GM12878 (cell line): ENCODE measurements around the gene DTNBP1. TPM values are rescaled to one million over a fixed set of nuclear protein-coding genes. Genes with fewer than 3 reads are reported as not detected.

ENCODE experiments used
- ATAC-seq: fragments of 200-7000 bp; cut with Tn5 transposase; 3 replicates; pipeline ENCODE4 v1.9.1; 2020; ENCODE audit warnings: mild to moderate bottlenecking, moderate library complexity
- BruUV-seq: library from RNA; stranded (reverse); fragments of 400-500 nt; replicated peaks from 2 replicates; lab custom pipeline; 2021; lab: Mats Ljungman, UMichigan
- CTCF ChIA-PET: fragments of 300-600 bp; sonication (Branson Sonifier 250); formaldehyde crosslinking; extraction: SDS; loops from one replicate; lab custom pipeline; 2021; ENCODE audit warnings: inconsistent platforms; lab: Yijun Ruan, JAX
- POLR2A ChIA-PET: fragments of 350-600 bp; formaldehyde crosslinking; extraction: SDS; loops from one replicate; lab custom pipeline; 2021; ENCODE audit warnings: inconsistent platforms; lab: Charles Lee
- RAD21 ChIA-PET: fragments of 300-600 bp; sonication (Branson Sonifier 250); formaldehyde crosslinking; loops from one replicate; lab custom pipeline; 2023; ENCODE audit warnings: antibody characterized with exemption; ENCODE audit not compliant: unreplicated experiment; lab: Charles Lee
- SMC1A ChIA-PET: fragments of 300-600 bp; sonication (Branson Sonifier 250); formaldehyde crosslinking; loops from one replicate; lab custom pipeline; 2023; ENCODE audit not compliant: unreplicated experiment, uncharacterized antibody; lab: Charles Lee
- DNase-seq: peaks from one replicate; pipeline ENCODE4 v3.0.0-alpha.2; 2011; ENCODE audit warnings: low read depth, low spot score
- FAIRE-seq: peaks from 3 replicates; lab custom pipeline; 2011; peaks lifted over from hg19 to GRCh38; lab: Jason Lieb, UNC
- H2AFZ ChIP-seq: 2 replicates; pipeline ENCODE4 v1.6.0; 2011; ENCODE audit warnings: low read depth, low read length, control low read depth; ENCODE audit not compliant: control insufficient read depth
- H3K27ac ChIP-seq: 2 replicates; pipeline ENCODE4 v1.5.1; 2011; ENCODE audit warnings: control low read depth; ENCODE audit not compliant: control insufficient read depth, insufficient read depth
- H3K27me3 ChIP-seq, 2 experiments: replicated peaks in 1 of 2; 2 replicates each; pipeline versions ENCODE4 v1.6.0 to v1.6.1; 2011; ENCODE audit warnings: low read length in 1 of 2; ENCODE audit not compliant: control insufficient read depth in 2 of 2, insufficient read depth in 2 of 2
- H3K36me3 ChIP-seq, 2 experiments: 2 replicates each; pipeline ENCODE4 v1.5.1; 2011; ENCODE audit warnings: low read length in 1 of 2; ENCODE audit not compliant: control insufficient read depth in 2 of 2, insufficient read depth in 2 of 2
- H3K4me1 ChIP-seq: 2 replicates; pipeline ENCODE4 v1.6.1; 2011; ENCODE audit warnings: mild to moderate bottlenecking, low read length, moderate library complexity, mixed read lengths; ENCODE audit not compliant: control insufficient read depth, insufficient read depth
- H3K4me2 ChIP-seq: 2 replicates; pipeline ENCODE4 v1.6.0; 2011; ENCODE audit warnings: control low read depth; ENCODE audit not compliant: control insufficient read depth, insufficient read depth
- H3K4me3 ChIP-seq: fragments of 200-600 bp; sonication (generic); 2 replicates; pipeline ENCODE4 v1.5.1; 2016
- H3K79me2 ChIP-seq: 2 replicates; pipeline ENCODE4 v1.6.0; 2011; ENCODE audit warnings: low read length; ENCODE audit not compliant: control insufficient read depth, insufficient read depth
- H3K9ac ChIP-seq: 2 replicates; pipeline ENCODE4 v1.8.0; 2011; ENCODE audit warnings: low read length, control low read depth, mixed read lengths; ENCODE audit not compliant: control insufficient read depth, insufficient read depth
- H3K9me3 ChIP-seq: replicated peaks from 3 replicates; pipeline ENCODE4 v1.5.1; 2011; ENCODE audit warnings: mild to moderate bottlenecking, low read length; ENCODE audit not compliant: control insufficient read depth, insufficient read depth
- H4K20me1 ChIP-seq: 2 replicates; pipeline ENCODE4 v1.6.0; 2011; ENCODE audit not compliant: control insufficient read depth, insufficient read depth
- CHD2 ChIP-seq: IDR thresholded peaks from 2 replicates; pipeline ENCODE4 v1.6.1; 2011; ENCODE audit warnings: low read depth, low read length, improper control_type of control experiment, borderline replicate concordance
- MTA3 ChIP-seq: IDR thresholded peaks from 2 replicates; pipeline ENCODE4 v1.6.1; 2012; ENCODE audit warnings: low read length, inconsistent platforms, borderline replicate concordance
- NR2C1 ChIP-seq: fragments of 450-650 bp; IDR thresholded peaks from 2 replicates; pipeline ENCODE4 v1.6.1; 2017; ENCODE audit warnings: antibody characterized with exemption, mild to moderate bottlenecking, moderate library complexity
- NRF1 ChIP-seq: conservative IDR thresholded peaks from 2 replicates; pipeline ENCODE4 v1.6.1; 2011; ENCODE audit warnings: mild to moderate bottlenecking, low read depth, low read length, improper control_type of control experiment
- PML ChIP-seq: IDR thresholded peaks from 2 replicates; pipeline ENCODE4 v1.6.1; 2012; ENCODE audit warnings: low read length, inconsistent platforms
- RBBP5 ChIP-seq: fragments of 200-600 bp; sonication (generic); conservative IDR thresholded peaks from 2 replicates; pipeline ENCODE4 v1.6.1; 2016
- RCOR1 ChIP-seq: conservative IDR thresholded peaks from 2 replicates; pipeline ENCODE4 v1.6.1; 2012; ENCODE audit warnings: low read depth, low read length, improper control_type of control experiment
- RFX5 ChIP-seq: IDR thresholded peaks from 2 replicates; pipeline ENCODE4 v1.6.1; 2011; ENCODE audit warnings: low read depth, low read length, improper control_type of control experiment
- RUNX3 ChIP-seq: IDR thresholded peaks from 2 replicates; pipeline ENCODE4 v1.6.1; 2012; ENCODE audit warnings: low read length, inconsistent platforms
- SUPT20H ChIP-seq: IDR thresholded peaks from 2 replicates; pipeline ENCODE4 v1.6.1; 2011; ENCODE audit warnings: low read depth, mild to moderate bottlenecking, low read length, moderate library complexity, borderline replicate concordance; ENCODE audit not compliant: control insufficient read depth
- TAF1 ChIP-seq: IDR thresholded peaks from 2 replicates; pipeline ENCODE4 v1.6.1; 2011; ENCODE audit warnings: mild to moderate bottlenecking, low read depth, low read length, borderline replicate concordance
- YBX1 ChIP-seq: fragments of 450-650 bp; IDR thresholded peaks from 2 replicates; pipeline ENCODE4 v1.6.1; 2016; ENCODE audit warnings: antibody characterized with exemption
- WGBS: methylation state at CpG from one replicate; pipeline ENCODE4 v1.1.6; 2016; ENCODE audit warnings: low lambda C conversion rate; ENCODE audit not compliant: insufficient replicate concordance, insufficient coverage; ENCODE audit errors: missing lambda C conversion rate; 5-methylcytosine and 5-hydroxymethylcytosine counted together
- in situ Hi-C: fragments of 300-500 bp; cut with MboI; formaldehyde crosslinking; loops from 9 replicates; pipeline ENCODE4 v1.14.3; 2018; ENCODE audit warnings: mixed read lengths
- intact Hi-C: fragments of 100-400 bp; cut with micrococcal nuclease; formaldehyde crosslinking; loops from one replicate; pipeline ENCODE4 v1.14.2; 2022; ENCODE audit not compliant: unreplicated experiment
- polyA plus RNA-seq, 11 experiments: library from polyadenylated mRNA; depleted of rRNA in 4 of 11; unstranded in 6 of 11; stranded (reverse) in 5 of 11; fragments of >200 nt; fragmentation: Nextera tagmentation in 4 of 11; fragmentation: Illumina TruSeq in 1 of 11; extraction: Ambion mirVana in 4 of 11; extraction: Trizol in 1 of 11; gene quantifications; 1 replicate in 1 of 11; 2 replicates in 10 of 11; pipeline versions ENCODE4 v1.2.1 to v1.2.3, GENCODE V29; 2011 to 2016; ENCODE audit warnings: inconsistent platforms in 2 of 11, missing spikeins in 2 of 11, low read depth in 1 of 11
- total RNA-seq, 4 experiments: library from RNA; depleted of rRNA in 3 of 4; stranded (reverse); fragments of >200 nt in 3 of 4; fragmentation: Illumina TruSeq in 1 of 4; extraction: Trizol in 1 of 4; gene quantifications; 2 replicates each; pipeline versions ENCODE4 v1.2.1 to v1.2.3, GENCODE V29; 2013 to 2021
- TF ChIP-seq, protein P1 (sequence below): fragments of 450-650 bp; formaldehyde crosslinking; IDR thresholded peaks from 2 replicates; pipeline ENCODE4 v1.4.0; 2022; ENCODE audit warnings: mild to moderate bottlenecking, moderate library complexity
- TF ChIP-seq, protein P2 (sequence below): IDR thresholded peaks from 2 replicates; pipeline ENCODE4 v1.6.1; 2011; ENCODE audit warnings: low read depth, mild to moderate bottlenecking, low read length, moderate library complexity, borderline replicate concordance; ENCODE audit errors: extremely low read depth
- TF ChIP-seq, protein P3 (sequence below): fragments of 150-350 bp; IDR thresholded peaks from 2 replicates; pipeline ENCODE4 v1.6.1; 2016; ENCODE audit warnings: low read depth, low read length
- TF ChIP-seq, protein P4 (sequence below): fragments of 450-650 bp; IDR thresholded peaks from 2 replicates; pipeline ENCODE4 v1.6.1; 2017; ENCODE audit warnings: antibody characterized with exemption, mild to moderate bottlenecking, moderate library complexity

The DTNBP1 gene
- total and polyA plus RNA-seq, 10 of the 15 experiments (the other 5 are each of a cell fraction or from before 2014, with no cell fraction given) = 7.1 to 40.3 (median 20.1) TPM

DNA sequence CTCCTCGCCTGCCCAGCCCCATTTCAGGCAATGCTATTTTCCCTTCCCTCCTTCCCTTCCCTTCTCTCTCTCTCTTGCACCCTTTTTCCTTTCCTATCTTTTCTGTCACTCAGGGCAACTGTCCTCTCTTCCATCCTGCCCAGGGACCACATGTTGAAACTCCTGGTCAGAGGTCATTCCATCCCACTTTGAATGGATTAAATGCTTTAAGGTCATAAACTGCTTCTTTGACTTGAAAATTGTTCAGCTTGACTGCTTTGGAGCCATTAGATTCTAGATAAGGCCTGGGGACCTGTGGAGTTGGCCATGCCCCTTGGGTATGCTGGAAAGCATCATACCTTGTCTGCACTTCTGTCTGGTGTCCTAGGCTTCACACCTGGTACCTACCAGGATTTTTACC is 106.1 kb downstream of the DTNBP1 start:
- Histone ChIP-seq H3K9me3 (no peaks in the 10 kb centered on the region), H3K27ac (no peak overlapping the region), H3K79me2 (no peaks in the 10 kb centered on the region), H3K27me3 (no peaks in the 10 kb centered on the region), H3K4me2 (no peak overlapping the region), H3K4me3 (no peak overlapping the region), H3K36me3 (peaks cover 0 to 1% of the 10 kb centered on the region in 2 experiments; a peak in 3 of 4 replicates), H3K9ac (no peak overlapping the region), H3K4me1 (peaks cover 2% of the 10 kb centered on the region), H4K20me1 (no peaks in the 10 kb centered on the region), H2AFZ (no peak overlapping the region)
- ChIA-PET CTCF (no interaction called here), POLR2A (interaction anchor here (0.7 to 1.1 kb wide), 2 partner anchors 11 to 102 kb away, joined by 3 to 4 read pairs; no protein-coding TSS in a partner anchor), SMC1A (interaction anchor here (0.7 kb wide), 1 partner anchor 124 kb away, joined by 4 read pairs; no protein-coding TSS in a partner anchor), RAD21 (interaction anchor here (0.6 kb wide), 1 partner anchor 851 kb away, joined by 3 read pairs; no protein-coding TSS in a partner anchor)
- DNase-seq (no peak), ATAC-seq (no peak), FAIRE-seq (no peak)
- BruUV-seq = no TSS peak
- in situ Hi-C loops = no loop called here
- intact Hi-C loops = no loop called here
- 100% methylated on average over 1 of the region's 1 CpG for WGBS
- no peak for TF ChIP-seq RBBP5
- TF ChIP-seq RFX5 = no peak
- TF ChIP-seq, protein P1, sequence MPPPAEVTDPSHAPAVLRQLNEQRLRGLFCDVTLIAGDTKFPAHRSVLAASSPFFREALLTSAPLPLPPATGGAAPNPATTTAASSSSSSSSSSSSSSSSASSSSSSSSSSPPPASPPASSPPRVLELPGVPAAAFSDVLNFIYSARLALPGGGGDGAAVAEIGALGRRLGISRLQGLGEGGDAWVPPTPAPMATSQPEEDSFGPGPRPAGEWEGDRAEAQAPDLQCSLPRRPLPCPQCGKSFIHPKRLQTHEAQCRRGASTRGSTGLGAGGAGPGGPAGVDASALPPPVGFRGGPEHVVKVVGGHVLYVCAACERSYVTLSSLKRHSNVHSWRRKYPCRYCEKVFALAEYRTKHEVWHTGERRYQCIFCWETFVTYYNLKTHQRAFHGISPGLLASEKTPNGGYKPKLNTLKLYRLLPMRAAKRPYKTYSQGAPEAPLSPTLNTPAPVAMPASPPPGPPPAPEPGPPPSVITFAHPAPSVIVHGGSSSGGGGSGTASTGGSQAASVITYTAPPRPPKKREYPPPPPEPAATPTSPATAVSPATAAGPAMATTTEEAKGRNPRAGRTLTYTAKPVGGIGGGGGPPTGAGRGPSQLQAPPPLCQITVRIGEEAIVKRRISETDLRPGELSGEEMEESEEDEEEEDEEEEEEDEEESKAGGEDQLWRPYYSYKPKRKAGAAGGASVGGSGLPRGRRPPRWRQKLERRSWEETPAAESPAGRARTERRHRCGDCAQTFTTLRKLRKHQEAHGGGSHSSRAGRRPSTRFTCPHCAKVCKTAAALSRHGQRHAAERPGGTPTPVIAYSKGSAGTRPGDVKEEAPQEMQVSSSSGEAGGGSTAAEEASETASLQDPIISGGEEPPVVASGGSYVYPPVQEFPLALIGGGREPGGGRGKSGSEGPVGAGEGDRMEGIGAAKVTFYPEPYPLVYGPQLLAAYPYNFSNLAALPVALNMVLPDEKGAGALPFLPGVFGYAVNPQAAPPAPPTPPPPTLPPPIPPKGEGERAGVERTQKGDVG = no peak
- no peak for TF ChIP-seq TAF1
- no peak for TF ChIP-seq SUPT20H
- TF ChIP-seq NR2C1 = no peak
- TF ChIP-seq, protein P2, sequence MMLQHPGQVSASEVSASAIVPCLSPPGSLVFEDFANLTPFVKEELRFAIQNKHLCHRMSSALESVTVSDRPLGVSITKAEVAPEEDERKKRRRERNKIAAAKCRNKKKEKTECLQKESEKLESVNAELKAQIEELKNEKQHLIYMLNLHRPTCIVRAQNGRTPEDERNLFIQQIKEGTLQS = no peak
- TF ChIP-seq, protein P3, sequence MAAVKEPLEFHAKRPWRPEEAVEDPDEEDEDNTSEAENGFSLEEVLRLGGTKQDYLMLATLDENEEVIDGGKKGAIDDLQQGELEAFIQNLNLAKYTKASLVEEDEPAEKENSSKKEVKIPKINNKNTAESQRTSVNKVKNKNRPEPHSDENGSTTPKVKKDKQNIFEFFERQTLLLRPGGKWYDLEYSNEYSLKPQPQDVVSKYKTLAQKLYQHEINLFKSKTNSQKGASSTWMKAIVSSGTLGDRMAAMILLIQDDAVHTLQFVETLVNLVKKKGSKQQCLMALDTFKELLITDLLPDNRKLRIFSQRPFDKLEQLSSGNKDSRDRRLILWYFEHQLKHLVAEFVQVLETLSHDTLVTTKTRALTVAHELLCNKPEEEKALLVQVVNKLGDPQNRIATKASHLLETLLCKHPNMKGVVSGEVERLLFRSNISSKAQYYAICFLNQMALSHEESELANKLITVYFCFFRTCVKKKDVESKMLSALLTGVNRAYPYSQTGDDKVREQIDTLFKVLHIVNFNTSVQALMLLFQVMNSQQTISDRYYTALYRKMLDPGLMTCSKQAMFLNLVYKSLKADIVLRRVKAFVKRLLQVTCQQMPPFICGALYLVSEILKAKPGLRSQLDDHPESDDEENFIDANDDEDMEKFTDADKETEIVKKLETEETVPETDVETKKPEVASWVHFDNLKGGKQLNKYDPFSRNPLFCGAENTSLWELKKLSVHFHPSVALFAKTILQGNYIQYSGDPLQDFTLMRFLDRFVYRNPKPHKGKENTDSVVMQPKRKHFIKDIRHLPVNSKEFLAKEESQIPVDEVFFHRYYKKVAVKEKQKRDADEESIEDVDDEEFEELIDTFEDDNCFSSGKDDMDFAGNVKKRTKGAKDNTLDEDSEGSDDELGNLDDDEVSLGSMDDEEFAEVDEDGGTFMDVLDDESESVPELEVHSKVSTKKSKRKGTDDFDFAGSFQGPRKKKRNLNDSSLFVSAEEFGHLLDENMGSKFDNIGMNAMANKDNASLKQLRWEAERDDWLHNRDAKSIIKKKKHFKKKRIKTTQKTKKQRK = no peak
- TF ChIP-seq, protein P4, sequence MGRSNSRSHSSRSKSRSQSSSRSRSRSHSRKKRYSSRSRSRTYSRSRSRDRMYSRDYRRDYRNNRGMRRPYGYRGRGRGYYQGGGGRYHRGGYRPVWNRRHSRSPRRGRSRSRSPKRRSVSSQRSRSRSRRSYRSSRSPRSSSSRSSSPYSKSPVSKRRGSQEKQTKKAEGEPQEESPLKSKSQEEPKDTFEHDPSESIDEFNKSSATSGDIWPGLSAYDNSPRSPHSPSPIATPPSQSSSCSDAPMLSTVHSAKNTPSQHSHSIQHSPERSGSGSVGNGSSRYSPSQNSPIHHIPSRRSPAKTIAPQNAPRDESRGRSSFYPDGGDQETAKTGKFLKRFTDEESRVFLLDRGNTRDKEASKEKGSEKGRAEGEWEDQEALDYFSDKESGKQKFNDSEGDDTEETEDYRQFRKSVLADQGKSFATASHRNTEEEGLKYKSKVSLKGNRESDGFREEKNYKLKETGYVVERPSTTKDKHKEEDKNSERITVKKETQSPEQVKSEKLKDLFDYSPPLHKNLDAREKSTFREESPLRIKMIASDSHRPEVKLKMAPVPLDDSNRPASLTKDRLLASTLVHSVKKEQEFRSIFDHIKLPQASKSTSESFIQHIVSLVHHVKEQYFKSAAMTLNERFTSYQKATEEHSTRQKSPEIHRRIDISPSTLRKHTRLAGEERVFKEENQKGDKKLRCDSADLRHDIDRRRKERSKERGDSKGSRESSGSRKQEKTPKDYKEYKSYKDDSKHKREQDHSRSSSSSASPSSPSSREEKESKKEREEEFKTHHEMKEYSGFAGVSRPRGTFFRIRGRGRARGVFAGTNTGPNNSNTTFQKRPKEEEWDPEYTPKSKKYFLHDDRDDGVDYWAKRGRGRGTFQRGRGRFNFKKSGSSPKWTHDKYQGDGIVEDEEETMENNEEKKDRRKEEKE = no peak
- TF ChIP-seq MTA3 = no peak
- no peak for TF ChIP-seq PML
- no peak for TF ChIP-seq RUNX3
- no peak for TF ChIP-seq RCOR1
- TF ChIP-seq NRF1 = no peak
- no peak for TF ChIP-seq CHD2
- no peak for TF ChIP-seq YBX1
